Measurements from ENCODE around the gene CD247. TPM values are rescaled to one million over a fixed set of nuclear protein-coding genes. Genes with fewer than 3 reads are reported as not detected.

The CD247 gene
- polyA plus RNA-seq, 1 experiment = not detected

DNA sequence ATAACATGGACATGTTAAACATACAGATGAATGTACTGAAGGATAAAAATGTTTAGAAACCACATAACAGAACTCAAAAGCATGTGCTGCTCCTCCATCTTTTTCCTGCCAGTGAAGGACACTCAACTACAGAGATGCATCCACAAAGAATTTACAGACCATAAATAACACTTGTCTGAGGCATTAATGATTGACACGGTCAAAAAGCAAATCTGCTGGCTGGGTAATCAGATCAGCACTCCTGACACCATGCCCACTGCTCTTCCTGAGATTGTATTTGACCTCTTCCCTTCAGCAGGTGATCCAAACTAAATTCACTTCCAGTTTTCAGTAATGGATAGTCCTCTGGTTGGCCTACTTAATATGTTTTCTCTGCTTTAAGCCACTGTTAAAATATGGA lies 28.6 kb upstream of the CD247 start:
- ChIA-PET POLR2A (no interaction called here), CTCF (no interaction called here)
- Histone ChIP-seq H3K27ac (ENCODE audit: low read depth, low read length) (no peak overlapping the region), H3K27me3 (ENCODE audit: control insufficient read depth, insufficient read depth, low read length) (peaks cover 3% of the 10 kb centered on the region), H3K4me3 (ENCODE audit: low read depth, low read length) (no peak overlapping the region), H3K9me3 (ENCODE audit: control insufficient read depth, insufficient read depth, low read length) (no peaks in the 10 kb centered on the region)
- no peak for DNase-seq (ENCODE audit: low read depth, low spot score)
- TF ChIP-seq, protein P1, sequence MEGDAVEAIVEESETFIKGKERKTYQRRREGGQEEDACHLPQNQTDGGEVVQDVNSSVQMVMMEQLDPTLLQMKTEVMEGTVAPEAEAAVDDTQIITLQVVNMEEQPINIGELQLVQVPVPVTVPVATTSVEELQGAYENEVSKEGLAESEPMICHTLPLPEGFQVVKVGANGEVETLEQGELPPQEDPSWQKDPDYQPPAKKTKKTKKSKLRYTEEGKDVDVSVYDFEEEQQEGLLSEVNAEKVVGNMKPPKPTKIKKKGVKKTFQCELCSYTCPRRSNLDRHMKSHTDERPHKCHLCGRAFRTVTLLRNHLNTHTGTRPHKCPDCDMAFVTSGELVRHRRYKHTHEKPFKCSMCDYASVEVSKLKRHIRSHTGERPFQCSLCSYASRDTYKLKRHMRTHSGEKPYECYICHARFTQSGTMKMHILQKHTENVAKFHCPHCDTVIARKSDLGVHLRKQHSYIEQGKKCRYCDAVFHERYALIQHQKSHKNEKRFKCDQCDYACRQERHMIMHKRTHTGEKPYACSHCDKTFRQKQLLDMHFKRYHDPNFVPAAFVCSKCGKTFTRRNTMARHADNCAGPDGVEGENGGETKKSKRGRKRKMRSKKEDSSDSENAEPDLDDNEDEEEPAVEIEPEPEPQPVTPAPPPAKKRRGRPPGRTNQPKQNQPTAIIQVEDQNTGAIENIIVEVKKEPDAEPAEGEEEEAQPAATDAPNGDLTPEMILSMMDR (IDR thresholded peaks at IDR 0.05; ENCODE audit: low read depth, low read length) = no peak

DNA sequence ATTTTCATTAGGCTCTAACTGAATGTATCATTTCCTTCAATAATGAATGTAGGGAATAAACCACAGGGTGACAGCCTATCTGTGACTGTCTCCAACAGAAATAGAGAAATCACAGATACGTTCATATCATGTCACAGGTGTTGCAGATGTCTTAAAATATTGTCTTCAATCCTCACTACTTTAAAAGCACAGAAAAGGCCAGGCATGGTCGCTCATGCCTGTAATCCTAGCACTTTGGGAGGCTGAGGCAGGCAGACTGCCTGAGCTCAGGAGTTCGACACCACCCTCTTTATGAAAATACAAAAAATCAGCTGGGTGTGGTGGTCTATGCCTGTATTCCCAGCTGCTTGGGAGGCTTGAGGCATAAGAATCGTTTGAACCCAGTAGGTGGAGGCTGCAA lies 27.0 kb upstream of the CD247 start:
- ChIA-PET CTCF (interaction anchor here (1.1 kb wide), 1 partner anchor 13 kb away, joined by 3 read pairs; no protein-coding TSS in a partner anchor), POLR2A (no interaction called here)
- H3K9me3 ChIP-seq (ENCODE audit: control insufficient read depth, insufficient read depth, low read length) = no peaks in the 10 kb centered on the region
- DNase-seq (ENCODE audit: low read depth, low spot score) = no peak
- H3K27ac ChIP-seq (ENCODE audit: low read depth, low read length) = no peak overlapping the region
- no peak overlapping the region for H3K4me3 ChIP-seq (ENCODE audit: low read depth, low read length)
- H3K27me3 ChIP-seq (ENCODE audit: control insufficient read depth, insufficient read depth, low read length) = no peaks in the 10 kb centered on the region
- TF ChIP-seq, protein P1 (IDR thresholded peaks at IDR 0.05; ENCODE audit: low read depth, low read length) = no peak

GRCh38 chr1:167544447-167545093 lies 26.2 kb upstream of the CD247 start:
- TF ChIP-seq, protein P1 (IDR thresholded peaks at IDR 0.05; ENCODE audit: low read depth, low read length) = no peak
- CTCF ChIA-PET = interaction anchor here (1.4 to 1.5 kb wide), 2 partner anchors 10 to 635 kb away, joined by 3 to 7 read pairs; no protein-coding TSS in a partner anchor
- POLR2A ChIA-PET = no interaction called here

GRCh38 chr1:167543199-167543990 lies 25.1 kb upstream of the CD247 start:
- TF ChIP-seq, protein P1 (IDR thresholded peaks at IDR 0.05; ENCODE audit: low read depth, low read length) = no peak
- ChIA-PET CTCF (interaction anchor here (0.7 to 1.5 kb wide), 3 partner anchors 9 to 634 kb away, joined by 3 to 7 read pairs (median 5); no protein-coding TSS in a partner anchor), POLR2A (no interaction called here)
- Histone ChIP-seq H3K4me3 (ENCODE audit: low read depth, low read length) (no peak overlapping the region), H3K27ac (ENCODE audit: low read depth, low read length) (no peak overlapping the region), H3K27me3 (ENCODE audit: control insufficient read depth, insufficient read depth, low read length) (no peaks in the 10 kb centered on the region), H3K9me3 (ENCODE audit: control insufficient read depth, insufficient read depth, low read length) (no peaks in the 10 kb centered on the region)
- no peak for DNase-seq (ENCODE audit: low read depth, low spot score)

More at GRCh38 chr1:167544447-167545093, 26.2 kb upstream of the CD247 start:
- H3K27me3 ChIP-seq (ENCODE audit: control insufficient read depth, insufficient read depth, low read length) = no peaks in the 10 kb centered on the region
- no peaks in the 10 kb centered on the region for H3K9me3 ChIP-seq (ENCODE audit: control insufficient read depth, insufficient read depth, low read length)
- no peak overlapping the region for H3K27ac ChIP-seq (ENCODE audit: low read depth, low read length)
- H3K4me3 ChIP-seq (ENCODE audit: low read depth, low read length) = no peak overlapping the region
- no peak for DNase-seq (ENCODE audit: low read depth, low spot score)

Measured in AG04450 (cell line).